HEK293 (cell line): ENCODE data around the gene AP3B1.

Source experiments
- CTCF ChIA-PET: fragments of 350-600 bp; formaldehyde crosslinking; extraction: SDS; loops from one replicate; lab custom pipeline; 2021; ENCODE audit warnings: antibody characterized with exemption; lab: Yijun Ruan, JAX
- POLR2A ChIA-PET: fragments of 300-600 bp; formaldehyde crosslinking; extraction: SDS; loops from one replicate; lab custom pipeline; 2020; ENCODE audit warnings: antibody characterized with exemption, inconsistent platforms; lab: Yijun Ruan, JAX
- H3K27ac ChIP-seq: fragments of 200-500 bp; sonication (Bioruptor generic); 2 replicates; pipeline ENCODE4 v1.5.1; 2014; ENCODE audit warnings: low read depth, low read length, control low read depth, inconsistent platforms; ENCODE audit errors: extremely low read depth
- H3K36me3 ChIP-seq, 2 experiments: fragments of 200-500 bp in 1 of 2; sonication (Bioruptor generic) in 1 of 2; 1 replicate in 1 of 2; 2 replicates in 1 of 2; pipeline ENCODE4 v1.5.1; 2014 to 2017; ENCODE audit warnings: inconsistent platforms in 2 of 2, low read length in 2 of 2; ENCODE audit not compliant: control insufficient read depth in 2 of 2, insufficient read depth in 1 of 2
- H3K4me1 ChIP-seq: fragments of 200-500 bp; sonication (Bioruptor generic); 2 replicates; pipeline ENCODE4 v1.5.1; 2014; ENCODE audit warnings: mild to moderate bottlenecking, low read length, inconsistent platforms; ENCODE audit not compliant: control insufficient read depth, insufficient read depth
- H3K4me3 ChIP-seq: 2 replicates; pipeline ENCODE4 v1.5.1; 2011; ENCODE audit warnings: low read depth, mild to moderate bottlenecking, control low read depth, low read length, moderate library complexity
- H3K9me3 ChIP-seq: fragments of 200-500 bp; sonication (Bioruptor generic); 2 replicates; pipeline ENCODE4 v1.5.1; 2014; ENCODE audit warnings: low read depth, low read length, inconsistent platforms; ENCODE audit not compliant: control insufficient read depth, insufficient read depth
- PRDM10 ChIP-seq: fragments of 450-650 bp; formaldehyde crosslinking; IDR thresholded peaks from 2 replicates; pipeline ENCODE4 v1.5.1; 2016; ENCODE audit warnings: missing biosample characterization, missing genetic modification characterization
- PRDM6 ChIP-seq: fragments of 450-650 bp; formaldehyde crosslinking; IDR thresholded peaks from 2 replicates; pipeline ENCODE4 v1.5.1; 2017; ENCODE audit warnings: missing biosample characterization, missing genetic modification characterization
- TCF7L2 ChIP-seq: IDR thresholded peaks from 2 replicates; pipeline ENCODE4 v1.6.1; 2011; ENCODE audit warnings: low read depth, mild to moderate bottlenecking, inconsistent platforms, low read length, moderate library complexity, borderline replicate concordance
- ZBTB6 ChIP-seq: fragments of 450-650 bp; formaldehyde crosslinking; IDR thresholded peaks from 2 replicates; pipeline ENCODE4 v1.5.1; 2017; ENCODE audit warnings: missing biosample characterization, missing genetic modification characterization
- ZNF146 ChIP-seq: fragments of 450-650 bp; formaldehyde crosslinking; IDR thresholded peaks from 2 replicates; pipeline ENCODE4 v1.5.1; 2016; ENCODE audit warnings: missing biosample characterization, missing genetic modification characterization
- ZNF148 ChIP-seq: fragments of 450-650 bp; formaldehyde crosslinking; IDR thresholded peaks from 2 replicates; pipeline ENCODE4 v1.5.0; 2017; ENCODE audit warnings: missing biosample characterization, missing genetic modification characterization, borderline replicate concordance
- ZNF398 ChIP-seq: fragments of 450-650 bp; formaldehyde crosslinking; IDR thresholded peaks from 2 replicates; pipeline ENCODE4 v1.5.1; 2017; ENCODE audit warnings: missing biosample characterization, missing genetic modification characterization
- ZNF426 ChIP-seq: fragments of 450-650 bp; formaldehyde crosslinking; IDR thresholded peaks from 2 replicates; pipeline ENCODE4 v1.5.1; 2017; ENCODE audit warnings: missing biosample characterization, missing genetic modification characterization, mild to moderate bottlenecking, inconsistent platforms, moderate library complexity
- ZNF473 ChIP-seq: fragments of 450-650 bp; formaldehyde crosslinking; IDR thresholded peaks from 2 replicates; pipeline ENCODE4 v1.5.1; 2017; ENCODE audit warnings: missing biosample characterization, missing genetic modification characterization
- ZNF560 ChIP-seq: fragments of 450-650 bp; formaldehyde crosslinking; IDR thresholded peaks from 2 replicates; pipeline ENCODE4 v1.5.1; 2017; ENCODE audit warnings: missing biosample characterization, missing genetic modification characterization, borderline replicate concordance
- ZNF621 ChIP-seq: fragments of 450-650 bp; formaldehyde crosslinking; IDR thresholded peaks from 2 replicates; pipeline ENCODE4 v1.5.1; 2017; ENCODE audit warnings: missing biosample characterization, missing genetic modification characterization

Gene AP3B1

GRCh38 chr5:78224358-78224757 is 70.1 kb downstream of the AP3B1 start:
- Histone ChIP-seq H3K4me1 (no peaks in the 10 kb centered on the region), H3K27ac (no peak overlapping the region)
- TF ChIP-seq ZNF560 (tag by site-specific recombination): no peak
- TF ChIP-seq PRDM10: no peak
- TF ChIP-seq, all 188 proteins: peak for 0
- Histone ChIP-seq H3K4me3 (no peak overlapping the region), H3K9me3 (no peaks in the 10 kb centered on the region), H3K36me3 (peaks cover 0 to 15% of the 10 kb centered on the region in 2 experiments; a peak in 2 of 3 replicates)
- CTCF ChIA-PET: no interaction called here
- POLR2A ChIA-PET: no interaction called here

GRCh38 chr5:78221964-78222451 is 72.5 kb downstream of the AP3B1 start:
- H3K9me3 ChIP-seq: no peaks in the 10 kb centered on the region
- no peaks in the 10 kb centered on the region for H3K4me1 ChIP-seq
- ChIA-PET CTCF (interaction anchor here (0.6 to 1.1 kb wide), 3 partner anchors 24 to 589 kb away, joined by 3 to 5 read pairs (median 5); no protein-coding TSS in a partner anchor), POLR2A (no interaction called here)
- no peak overlapping the region for H3K27ac ChIP-seq
- H3K4me3 ChIP-seq: no peak overlapping the region
- TF ChIP-seq TCF7L2 (no peak), ZNF426 (tag by site-specific recombination) (no peak), ZNF398 (tag by site-specific recombination) (no peak), ZNF621 (tag by site-specific recombination) (no peak), ZNF146 (tag by site-specific recombination) (no peak), ZNF148 (tag by site-specific recombination) (no peak), ZNF473 (tag by site-specific recombination) (no peak), PRDM6 (tag by site-specific recombination) (no peak), ZBTB6 (no peak)
- TF ChIP-seq, all 188 proteins: peak for 0
- peaks cover 0 to 15% of the 10 kb centered on the region in 2 experiments; a peak in 2 of 3 replicates for H3K36me3 ChIP-seq
